Spleen (tissue), 11 donors: Measurements from ENCODE around the gene BTG2. TPM values are rescaled to one million over a fixed set of nuclear protein-coding genes. Genes with fewer than 3 reads are reported as not detected.

Experiments used
- DNase-seq: peaks from one replicate; pipeline ENCODE4 v3.0.0-alpha.2; 2020
- H3K27ac ChIP-seq, 8 donors: fragments of 200-600 bp; sonication (generic) in 7 of 8; 1 replicate in 4 of 8; 2 replicates in 4 of 8; pipeline versions ENCODE4 v1.5.0 to v1.8.0; 2016 to 2021; ENCODE audit warnings: inconsistent platforms in 4 of 8, mild to moderate bottlenecking in 4 of 8, moderate library complexity in 1 of 8
- H3K27me3 ChIP-seq, 7 donors: fragments of 200-600 bp; sonication (generic) in 6 of 7; replicated peaks in 1 of 7; 1 replicate in 4 of 7; 2 replicates in 3 of 7; pipeline versions ENCODE4 v1.5.0 to v1.8.0; 2016 to 2021; ENCODE audit warnings: inconsistent platforms in 3 of 7, mild to moderate bottlenecking in 1 of 7
- H3K36me3 ChIP-seq, 6 donors: fragments of 200-600 bp; sonication (generic) in 5 of 6; 1 replicate in 4 of 6; 2 replicates in 2 of 6; pipeline versions ENCODE4 v1.5.0 to v1.8.0; 2016 to 2021; ENCODE audit warnings: inconsistent platforms in 2 of 6
- H3K4me1 ChIP-seq, 6 donors: fragments of 200-600 bp; sonication (generic) in 5 of 6; 1 replicate in 3 of 6; 2 replicates in 3 of 6; pipeline versions ENCODE4 v1.5.0 to v1.8.0; 2016 to 2021; ENCODE audit warnings: inconsistent platforms in 3 of 6
- H3K4me3 ChIP-seq, 8 donors: fragments of 200-600 bp; sonication (generic) in 7 of 8; 1 replicate in 4 of 8; 2 replicates in 4 of 8; pipeline versions ENCODE4 v1.5.0 to v1.8.0; 2016 to 2021; ENCODE audit warnings: inconsistent platforms in 4 of 8, mild to moderate bottlenecking in 4 of 8, moderate library complexity in 2 of 8
- H3K9me3 ChIP-seq, 8 donors: fragments of 200-600 bp; sonication (generic) in 7 of 8; 1 replicate in 4 of 8; 2 replicates in 4 of 8; pipeline versions ENCODE4 v1.5.0 to v1.8.0; 2016 to 2021; ENCODE audit warnings: inconsistent platforms in 4 of 8
- POLR2A ChIP-seq, 3 donors: fragments of 450-650 bp; IDR thresholded peaks; one replicate each; pipeline ENCODE4 v1.5.1; 2017; ENCODE audit warnings: antibody characterized with exemption in 3 of 3, mild to moderate bottlenecking in 1 of 3
- POLR2AphosphoS5 ChIP-seq, 3 donors: sonication (generic); formaldehyde crosslinking; IDR thresholded peaks; one replicate each; pipeline ENCODE4 v1.5.1; 2017; ENCODE audit warnings: antibody characterized with exemption in 3 of 3
- WGBS, 5 donors: extraction: QIAGEN DNeasy Blood & Tissue Kit in 3 of 5; methylation state at CpG; one replicate each; pipeline versions ENCODE4 v1.1.5 to v1.1.7; 2013 to 2018; 5-methylcytosine and 5-hydroxymethylcytosine counted together
- intact Hi-C: fragments of 100-400 bp; cut with DNase I; formaldehyde crosslinking; loops from one replicate; pipeline ENCODE4 v1.15.0; 2023; ENCODE audit warnings: low total_unique reads
- polyA plus RNA-seq, 3 donors: library from polyadenylated mRNA; stranded (reverse); fragments of 200-250 nt; gene quantifications; one replicate each; pipeline ENCODE4 v1.2.1, GENCODE V29; 2013
- total RNA-seq, 7 donors: library from RNA; depleted of rRNA in 3 of 7; stranded (reverse); fragments of >200 nt in 3 of 7; fragmentation: NEBNext Ultra II Directional in 4 of 7; extraction: Animal tissue kit (Norgen Biotek cat#: 25700) in 4 of 7; gene quantifications; one replicate each; pipeline versions ENCODE4 v1.1.0 to v1.2.1, GENCODE V29; 2016 to 2021
- TF ChIP-seq, protein P1 (sequence below), 11 experiments: fragments of 200-600 bp in 7 of 11; fragments of 450-650 bp in 4 of 11; sonication (generic) in 4 of 11; IDR thresholded peaks in 8 of 11; conservative IDR thresholded peaks in 3 of 11; 1 replicate in 7 of 11; 2 replicates in 4 of 11; pipeline versions ENCODE4 v1.4.0 to v1.8.0; 2016 to 2021; ENCODE audit warnings: antibody characterized with exemption in 11 of 11, inconsistent platforms in 4 of 11, mild to moderate bottlenecking in 1 of 11
- donor health status: healthy with polysubstance abuse.
- donor health status: DM: no; HTN: no; CAD: no; lungs with moderate emphysema.
- donor health status: DM: no; HTN: no; CAD: no.
- donor health status: Bipolar disorder and iron deficiency.
- donor health status: healthy.
- donor health status: DM: no; HTN: no; CAD: no.
- donor health status: DM: yes; HTN: yes; CAD: no.

BTG2 gene
- total and polyA plus RNA-seq, 10 donors = 55.5 to 186 (median 124) TPM

- H3K27ac ChIP-seq = peak overlapping the region in 3 of 8 donors; percentile 14 to 63 (median 43)
- H3K27me3 ChIP-seq = no peaks in the 10 kb centered on the region
- TF ChIP-seq, protein P1, sequence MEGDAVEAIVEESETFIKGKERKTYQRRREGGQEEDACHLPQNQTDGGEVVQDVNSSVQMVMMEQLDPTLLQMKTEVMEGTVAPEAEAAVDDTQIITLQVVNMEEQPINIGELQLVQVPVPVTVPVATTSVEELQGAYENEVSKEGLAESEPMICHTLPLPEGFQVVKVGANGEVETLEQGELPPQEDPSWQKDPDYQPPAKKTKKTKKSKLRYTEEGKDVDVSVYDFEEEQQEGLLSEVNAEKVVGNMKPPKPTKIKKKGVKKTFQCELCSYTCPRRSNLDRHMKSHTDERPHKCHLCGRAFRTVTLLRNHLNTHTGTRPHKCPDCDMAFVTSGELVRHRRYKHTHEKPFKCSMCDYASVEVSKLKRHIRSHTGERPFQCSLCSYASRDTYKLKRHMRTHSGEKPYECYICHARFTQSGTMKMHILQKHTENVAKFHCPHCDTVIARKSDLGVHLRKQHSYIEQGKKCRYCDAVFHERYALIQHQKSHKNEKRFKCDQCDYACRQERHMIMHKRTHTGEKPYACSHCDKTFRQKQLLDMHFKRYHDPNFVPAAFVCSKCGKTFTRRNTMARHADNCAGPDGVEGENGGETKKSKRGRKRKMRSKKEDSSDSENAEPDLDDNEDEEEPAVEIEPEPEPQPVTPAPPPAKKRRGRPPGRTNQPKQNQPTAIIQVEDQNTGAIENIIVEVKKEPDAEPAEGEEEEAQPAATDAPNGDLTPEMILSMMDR (IDR thresholded peaks at IDR 0.05 in 8 of 11, conservative IDR thresholded peaks at IDR 0.05 in 3 of 11) = peak in 1 of 11 experiments; percentile 20
- TF ChIP-seq POLR2A (IDR thresholded peaks at IDR 0.05) = no peak
- TF ChIP-seq POLR2AphosphoS5 (IDR thresholded peaks at IDR 0.05) = peak in 1 of 3 donors; percentile 21
- no peaks in the 10 kb centered on the region for H3K36me3 ChIP-seq
- no peak overlapping the region for H3K4me3 ChIP-seq
- no peaks in the 10 kb centered on the region for H3K9me3 ChIP-seq
- WGBS, 5 donors = 33 to 42% (median 36%) methylated on average over 8 of the region's 8 CpGs
- H3K4me1 ChIP-seq = peaks cover 30 to 97% (median 68%) of the 10 kb centered on the region in 6 donors
- intact Hi-C loops = loop anchor here (5.0 kb wide), 2 partner anchors 36 to 66 kb away; partner anchors contain the start of gene BTG2
- DNase-seq = peak; percentile 90
Measured at GRCh38 chr1:203271018-203271743, 34.1 kb upstream of the BTG2 start.

DNA sequence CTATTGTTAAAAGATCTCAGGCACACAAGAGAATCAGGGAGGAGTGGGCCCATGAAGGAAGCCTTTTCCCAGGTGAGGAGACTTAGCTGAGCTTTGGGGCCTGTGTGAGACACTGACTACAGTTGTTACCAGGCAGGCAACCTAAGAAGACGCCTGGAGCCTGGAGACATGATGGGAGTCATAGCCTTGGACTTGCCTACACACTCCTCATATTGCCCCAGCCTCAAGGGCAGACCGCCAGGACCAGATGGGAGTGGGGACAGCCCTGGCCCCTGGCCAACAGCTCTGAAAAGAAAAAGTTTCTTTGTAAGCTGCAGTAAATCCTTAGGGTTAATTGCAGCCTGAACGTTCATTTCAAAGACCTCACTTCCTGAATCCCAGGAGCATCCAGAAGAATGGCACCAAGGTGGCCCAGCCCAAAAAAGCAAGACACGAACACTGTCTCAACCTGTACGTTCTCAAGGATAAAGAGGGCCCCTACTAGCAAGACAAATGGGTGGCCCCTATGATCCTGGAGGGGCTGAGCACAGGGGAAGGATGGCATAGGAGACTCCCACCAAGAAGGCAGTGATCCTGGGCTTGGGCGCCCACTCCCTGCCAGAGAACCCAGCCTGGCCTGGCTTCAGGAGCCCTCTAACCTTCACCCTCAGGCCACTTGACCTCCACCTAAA is 33.2 kb upstream of the BTG2 start:
- peak; percentile 69 for DNase-seq
- TF ChIP-seq, protein P1 (IDR thresholded peaks at IDR 0.05 in 8 of 11, conservative IDR thresholded peaks at IDR 0.05 in 3 of 11) = no peak
- TF ChIP-seq POLR2AphosphoS5 (IDR thresholded peaks at IDR 0.05) (no peak), POLR2A (IDR thresholded peaks at IDR 0.05) (no peak)
- intact Hi-C loops = loop anchor here (5.0 kb wide), 2 partner anchors 35 to 65 kb away; partner anchors contain the start of gene BTG2
- 65 to 81% (median 74%) methylated on average over 6 of the region's 6 CpGs for WGBS, 5 donors
- Histone ChIP-seq H3K36me3 (no peaks in the 10 kb centered on the region), H3K27me3 (no peaks in the 10 kb centered on the region), H3K4me1 (peaks cover 32 to 100% (median 72%) of the 10 kb centered on the region in 6 donors), H3K27ac (peak overlapping the region in 1 of 8 donors; percentile 88), H3K4me3 (no peak overlapping the region), H3K9me3 (no peaks in the 10 kb centered on the region)

- intact Hi-C loops = loop anchor here (5.0 kb wide), 2 partner anchors 35 to 65 kb away; partner anchors contain the start of gene BTG2
Measured at GRCh38 chr1:203272633-203273205, 32.6 kb upstream of the BTG2 start.

More at GRCh38 chr1:203272633-203273205, 32.6 kb upstream of the BTG2 start:
- TF ChIP-seq POLR2A (IDR thresholded peaks at IDR 0.05) (no peak), POLR2AphosphoS5 (IDR thresholded peaks at IDR 0.05) (no peak)
- TF ChIP-seq, protein P1 (IDR thresholded peaks at IDR 0.05 in 8 of 11, conservative IDR thresholded peaks at IDR 0.05 in 3 of 11) = no peak
- WGBS, 5 donors = 18 to 30% (median 27%) methylated on average over 14 to 17 of the region's 17 CpGs
- Histone ChIP-seq H3K4me1 (peaks cover 34 to 100% (median 73%) of the 10 kb centered on the region in 6 donors), H3K9me3 (no peaks in the 10 kb centered on the region), H3K27me3 (no peaks in the 10 kb centered on the region), H3K27ac (peak overlapping the region in 6 of 8 donors; percentile 81 to 90 (median 88)), H3K36me3 (no peaks in the 10 kb centered on the region), H3K4me3 (peak overlapping the region in 5 of 8 donors; percentile 38 to 69 (median 43))
- DNase-seq = peak; percentile 82
